Endothelial cell of umbilical vein (primary cell): ENCODE measurements around the gene CHPF2. TPM values are rescaled to one million over a fixed set of nuclear protein-coding genes. Genes with fewer than 3 reads are reported as not detected.

Experiments
- BruUV-seq: library from RNA; stranded (reverse); fragments of 400-500 nt; replicated peaks from 2 replicates; lab custom pipeline; 2021; lab: Mats Ljungman, UMichigan
- CTCF ChIA-PET: fragments of 300-600, 350-600 bp; sonication (Branson Sonifier 250); formaldehyde crosslinking; loops from one replicate; lab custom pipeline; 2021; ENCODE audit warnings: antibody characterized with exemption, inconsistent platforms; lab: Charles Lee
- POLR2A ChIA-PET: fragments of 300-600, 350-600 bp; sonication (Branson Sonifier 250); formaldehyde crosslinking; loops from one replicate; lab custom pipeline; 2021; ENCODE audit warnings: antibody characterized with exemption, inconsistent platforms; lab: Charles Lee
- DNase-seq: peaks from one replicate; pipeline ENCODE4 v3.0.0-alpha.2; 2011; ENCODE audit warnings: low read depth, low spot score
- FAIRE-seq: peaks from 2 replicates; lab custom pipeline; 2011; peaks lifted over from hg19 to GRCh38; lab: Jason Lieb, UNC
- H2AFZ ChIP-seq: 2 replicates; pipeline ENCODE4 v1.6.0; 2012; ENCODE audit warnings: low read depth, low read length, control low read depth, inconsistent platforms
- H3K27ac ChIP-seq: 2 replicates; pipeline ENCODE4 v1.5.1; 2011; ENCODE audit warnings: low read depth, mild to moderate bottlenecking, control low read depth, low read length, moderate library complexity; ENCODE audit not compliant: insufficient read depth
- H3K27me3 ChIP-seq, 2 experiments: 2 replicates each; pipeline versions ENCODE4 v1.6.0 to v1.6.1; 2011; ENCODE audit warnings: low read length in 2 of 2, mixed read lengths in 1 of 2; ENCODE audit not compliant: control insufficient read depth in 2 of 2, insufficient read depth in 2 of 2
- H3K36me3 ChIP-seq, 2 experiments: 2 replicates in 1 of 2; 3 replicates in 1 of 2; pipeline ENCODE4 v1.5.1; 2011; ENCODE audit warnings: low read length in 2 of 2, mild to moderate bottlenecking in 1 of 2, moderate library complexity in 1 of 2; ENCODE audit not compliant: control insufficient read depth in 2 of 2, insufficient read depth in 2 of 2; ENCODE audit errors: extremely low read depth in 1 of 2
- H3K4me1 ChIP-seq: 3 replicates; pipeline ENCODE4 v1.5.1; 2011; ENCODE audit warnings: mild to moderate bottlenecking, low read length; ENCODE audit not compliant: control insufficient read depth, insufficient read depth; ENCODE audit errors: extremely low read depth
- H3K4me2 ChIP-seq: 2 replicates; pipeline ENCODE4 v1.6.1; 2011; ENCODE audit warnings: low read length, control low read depth, mixed read lengths; ENCODE audit not compliant: insufficient read depth
- H3K4me3 ChIP-seq, 3 experiments: fragments of 200-600 bp in 1 of 3; sonication (generic), shearing (Covaris generic) in 1 of 3; replicated peaks in 1 of 3; 2 replicates each; pipeline ENCODE4 v1.5.1; 2011 to 2016; ENCODE audit warnings: control low read depth in 3 of 3, low read length in 3 of 3, mild to moderate bottlenecking in 2 of 3, inconsistent platforms in 1 of 3, low read depth in 1 of 3, moderate library complexity in 1 of 3; ENCODE audit not compliant: insufficient read depth in 1 of 3
- H3K79me2 ChIP-seq: 2 replicates; pipeline ENCODE4 v1.6.0; 2012; ENCODE audit warnings: low read length, inconsistent platforms; ENCODE audit not compliant: control insufficient read depth, insufficient read depth
- H3K9ac ChIP-seq: replicated peaks from 2 replicates; pipeline ENCODE3; 2011; ENCODE audit warnings: low read length, control low read depth; ENCODE audit not compliant: insufficient read depth; ENCODE audit errors: extremely low read depth
- H3K9me1 ChIP-seq: replicated peaks from 3 replicates; pipeline ENCODE4 v1.6.0; 2011; ENCODE audit warnings: mild to moderate bottlenecking, low read length; ENCODE audit not compliant: control insufficient read depth, insufficient read depth; ENCODE audit errors: extremely low read depth
- H3K9me3 ChIP-seq: replicated peaks from 2 replicates; pipeline ENCODE4 v1.5.1; 2012; ENCODE audit warnings: low read length, inconsistent platforms; ENCODE audit not compliant: control insufficient read depth, insufficient read depth
- H4K20me1 ChIP-seq: replicated peaks from 2 replicates; pipeline ENCODE3; 2011; ENCODE audit warnings: mild to moderate bottlenecking, low read length; ENCODE audit not compliant: control insufficient read depth, insufficient read depth; ENCODE audit errors: extremely low read depth
- CTCF ChIP-seq, 2 donors: IDR thresholded peaks; 1 replicate in 1 of 2; 2 replicates in 1 of 2; pipeline ENCODE4 v1.5.1; 2011; ENCODE audit warnings: low read length in 2 of 2, mild to moderate bottlenecking in 2 of 2, moderate library complexity in 2 of 2, control low read depth in 1 of 2, inconsistent platforms in 1 of 2, low read depth in 1 of 2; ENCODE audit not compliant: insufficient read depth in 1 of 2; ENCODE audit errors: extremely low read depth in 1 of 2
- EZH2 ChIP-seq: IDR thresholded peaks from 2 replicates; pipeline ENCODE4 v1.6.1; 2012; ENCODE audit warnings: borderline replicate concordance, low read depth, mild to moderate bottlenecking, moderate library complexity, low read length, inconsistent platforms; ENCODE audit not compliant: severe bottlenecking
- FOS ChIP-seq: IDR thresholded peaks from 2 replicates; pipeline ENCODE4 v1.6.1; 2011; ENCODE audit warnings: mild to moderate bottlenecking, low read length, moderate library complexity, borderline replicate concordance; ENCODE audit not compliant: insufficient read depth
- GATA2 ChIP-seq: IDR thresholded peaks from 2 replicates; pipeline ENCODE4 v1.7.0; 2011; ENCODE audit warnings: low read depth, mild to moderate bottlenecking, moderate library complexity, mixed read lengths, low read length; ENCODE audit not compliant: insufficient read length, insufficient read depth
- JUN ChIP-seq: IDR thresholded peaks from 2 replicates; pipeline ENCODE4 v1.6.1; 2011; ENCODE audit warnings: borderline replicate concordance, low read depth; ENCODE audit not compliant: insufficient read length, insufficient read depth
- MYC ChIP-seq: IDR thresholded peaks from one replicate; pipeline ENCODE4 v1.6.1; 2011; ENCODE audit warnings: mild to moderate bottlenecking, low read depth, low read length
- POLR2A ChIP-seq: IDR thresholded peaks from 2 replicates; pipeline ENCODE4 v1.6.1; 2012; ENCODE audit warnings: low read depth, mild to moderate bottlenecking, control low read depth, low read length
- POLR2AphosphoS5 ChIP-seq: IDR thresholded peaks from 2 replicates; pipeline ENCODE4 v1.6.1; 2012; ENCODE audit warnings: low read depth, mild to moderate bottlenecking, control low read depth, low read length, moderate library complexity; ENCODE audit not compliant: insufficient read depth
- dilution Hi-C: fragments of 300-500 bp; cut with MboI; formaldehyde crosslinking; loops from one replicate; pipeline ENCODE4 v1.15.0; 2019; ENCODE audit warnings: low sequenced_read_pairs; ENCODE audit not compliant: extremely low pct_ligation_motif_present
- intact Hi-C: fragments of 100-400 bp; cut with micrococcal nuclease; formaldehyde crosslinking; loops from one replicate; pipeline ENCODE4 v1.10.0; 2022
- polyA plus RNA-seq, 4 experiments: library from polyadenylated mRNA; depleted of rRNA in 3 of 4; stranded (reverse) in 3 of 4; unstranded in 1 of 4; fragments of >200 nt; gene quantifications; 2 replicates each; pipeline versions ENCODE4 v1.2.1 to v1.2.3, GENCODE V29; 2011 to 2012; ENCODE audit warnings: missing spikeins in 1 of 4
- total RNA-seq: library from RNA; stranded (reverse); gene quantifications from 2 replicates; pipeline ENCODE4 v1.2.3, GENCODE V29; 2021
- TF ChIP-seq, protein P1 (sequence below): IDR thresholded peaks from 2 replicates; pipeline ENCODE4 v1.6.1; 2011; ENCODE audit not compliant: insufficient read depth, insufficient read length

Gene CHPF2
- total and polyA plus RNA-seq, 2 donors (not counting 3 experiments of a cell fraction or from before 2014, with no cell fraction given) = 72.8 to 75.0 TPM

GRCh38 chr7:151246851-151247580 lies 14.7 kb downstream of the CHPF2 start:
- ChIA-PET CTCF (interaction anchor here (1.1 kb wide), 1 partner anchor 20 kb away, joined by 4 read pairs; the partner anchor contains the start of gene ABCF2), POLR2A (no interaction called here)
- no peak overlapping the region for H2AFZ ChIP-seq
- dilution Hi-C loops (no loop called here), intact Hi-C loops (no loop called here)
- H4K20me1 ChIP-seq = no peaks in the 10 kb centered on the region
- peaks cover 0 to 6% of the 10 kb centered on the region in 2 experiments for H3K27me3 ChIP-seq
- no peak overlapping the region for H3K4me3 ChIP-seq
- no peak for TF ChIP-seq JUN
- no peak for TF ChIP-seq POLR2A
- no peak for TF ChIP-seq GATA2
- TF ChIP-seq CTCF (IDR thresholded peaks at IDR 0.05; ENCODE audit: extremely low read depth in 1 of 2, insufficient read depth in 1 of 2, low read depth in 1 of 2, low read length in 2 of 2) = no peak
- TF ChIP-seq POLR2AphosphoS5 = no peak
- no peak for TF ChIP-seq MYC
- no peak for TF ChIP-seq FOS
- TF ChIP-seq EZH2 = no peak
- TF ChIP-seq, protein P1, sequence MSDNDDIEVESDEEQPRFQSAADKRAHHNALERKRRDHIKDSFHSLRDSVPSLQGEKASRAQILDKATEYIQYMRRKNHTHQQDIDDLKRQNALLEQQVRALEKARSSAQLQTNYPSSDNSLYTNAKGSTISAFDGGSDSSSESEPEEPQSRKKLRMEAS = no peak
- H3K27ac ChIP-seq = no peak overlapping the region
- FAIRE-seq (no peak), DNase-seq (no peak)
- H3K4me1 ChIP-seq = peaks cover 15% of the 10 kb centered on the region
- no peaks in the 10 kb centered on the region for H3K36me3 ChIP-seq
- BruUV-seq = no TSS peak
- H3K79me2 ChIP-seq = no peaks in the 10 kb centered on the region
- no peaks in the 10 kb centered on the region for H3K9me1 ChIP-seq
- no peaks in the 10 kb centered on the region for H3K9me3 ChIP-seq
- no peak overlapping the region for H3K9ac ChIP-seq
- H3K4me2 ChIP-seq = no peak overlapping the region
